Left lung (tissue), 10 donors: Measurements from ENCODE around the gene SLIT3. TPM values are rescaled to one million over a fixed set of nuclear protein-coding genes. Genes with fewer than 3 reads are reported as not detected.

Experiments used
- ATAC-seq: fragments of 200-7000 bp; cut with Tn5 transposase; one replicate; pipeline ENCODE4 v1.9.1; 2020; ENCODE audit warnings: moderate library complexity
- DNase-seq, 4 donors: peaks; one replicate each; pipeline ENCODE4 v3.0.0-alpha.2; 2013 to 2020
- H3K27ac ChIP-seq, 2 donors: fragments of 200-600 bp; sonication (generic) in 1 of 2; one replicate each; pipeline versions ENCODE4 v1.5.0 to v1.8.0; 2020 to 2021
- H3K27me3 ChIP-seq, 2 donors: fragments of 200-600 bp; sonication (generic) in 1 of 2; one replicate each; pipeline versions ENCODE4 v1.5.0 to v1.8.0; 2020 to 2021
- H3K36me3 ChIP-seq, 2 donors: fragments of 200-600 bp; sonication (generic) in 1 of 2; one replicate each; pipeline versions ENCODE4 v1.5.0 to v1.8.0; 2020 to 2021
- H3K4me1 ChIP-seq, 2 donors: fragments of 200-600 bp; one replicate each; pipeline ENCODE4 v1.8.0; 2021
- H3K4me3 ChIP-seq, 2 donors: fragments of 200-600 bp; sonication (generic) in 1 of 2; one replicate each; pipeline versions ENCODE4 v1.5.0 to v1.8.0; 2020 to 2021; ENCODE audit warnings: mild to moderate bottlenecking in 1 of 2
- H3K9me3 ChIP-seq, 2 donors: fragments of 200-600 bp; sonication (generic) in 1 of 2; one replicate each; pipeline versions ENCODE4 v1.5.0 to v1.8.0; 2020 to 2021
- CTCF ChIP-seq, 2 donors: fragments of 200-600 bp; sonication (generic) in 1 of 2; IDR thresholded peaks; one replicate each; pipeline versions ENCODE4 v1.5.0 to v1.8.0; 2021; ENCODE audit warnings: antibody characterized with exemption in 2 of 2
- intact Hi-C, 2 donors: fragments of 100-400 bp; cut with DNase I; formaldehyde crosslinking; loops; one replicate each; pipeline versions ENCODE4 v1.11.2 to v1.14.2; 2022
- polyA plus RNA-seq, 6 donors: library from polyadenylated mRNA; unstranded; fragments of 120-200 nt; gene quantifications; one replicate each; pipeline ENCODE4 v1.2.1, GENCODE V29; 2013; ENCODE audit not compliant: insufficient read length in 6 of 6
- total RNA-seq, 2 donors: library from RNA; stranded (reverse); fragmentation: NEBNext Ultra II Directional; extraction: Animal tissue kit (Norgen Biotek cat#: 25700); gene quantifications; one replicate each; pipeline ENCODE4 v1.2.1, GENCODE V29; 2021
- donor health status: DM: no; HTN: yes; CAD: no.
- donor health status: DM: no; HTN: no; CAD: no.

SLIT3 gene
- total and polyA plus RNA-seq, 8 donors = 37.6 to 77.1 (median 45.9) TPM

GRCh38 chr5:169088028-169088725, 212.8 kb downstream of the SLIT3 start:
- no peak overlapping the region for H3K27ac ChIP-seq
- no peak for ATAC-seq
- TF ChIP-seq CTCF (IDR thresholded peaks at IDR 0.05) = no peak
- no peaks in the 10 kb centered on the region for H3K36me3 ChIP-seq
- H3K4me3 ChIP-seq = no peak overlapping the region
- H3K9me3 ChIP-seq = peaks cover 0 to 4% of the 10 kb centered on the region in 2 donors
- intact Hi-C loops = no loop called here
- H3K27me3 ChIP-seq = no peaks in the 10 kb centered on the region
- no peaks in the 10 kb centered on the region for H3K4me1 ChIP-seq
- DNase-seq = no peak

- no peaks in the 10 kb centered on the region for H3K4me1 ChIP-seq
- H3K27ac ChIP-seq = no peak overlapping the region
- intact Hi-C loops = no loop called here
- TF ChIP-seq CTCF (IDR thresholded peaks at IDR 0.05) = no peak
- no peak overlapping the region for H3K4me3 ChIP-seq
- no peaks in the 10 kb centered on the region for H3K36me3 ChIP-seq
- H3K9me3 ChIP-seq = peaks cover 0 to 2% of the 10 kb centered on the region in 2 donors
- DNase-seq = no peak
- ATAC-seq = no peak
- H3K27me3 ChIP-seq = no peaks in the 10 kb centered on the region
Measured at GRCh38 chr5:169085636-169086035, 215.3 kb downstream of the SLIT3 start.

GRCh38 chr5:169085212-169085611, 215.7 kb downstream of the SLIT3 start:
- ATAC-seq = no peak
- no peaks in the 10 kb centered on the region for H3K4me1 ChIP-seq

GRCh38 chr5:169084775-169085174, 216.2 kb downstream of the SLIT3 start:
- no peaks in the 10 kb centered on the region for H3K4me1 ChIP-seq
- H3K36me3 ChIP-seq = no peaks in the 10 kb centered on the region
- no peaks in the 10 kb centered on the region for H3K9me3 ChIP-seq
- no peak for ATAC-seq
- intact Hi-C loops = no loop called here
- no peak for DNase-seq
- H3K27ac ChIP-seq = no peak overlapping the region
- no peak overlapping the region for H3K4me3 ChIP-seq
- no peak for TF ChIP-seq CTCF (IDR thresholded peaks at IDR 0.05)
- no peaks in the 10 kb centered on the region for H3K27me3 ChIP-seq

More at GRCh38 chr5:169085212-169085611, 215.7 kb downstream of the SLIT3 start:
- Histone ChIP-seq H3K4me3 (no peak overlapping the region), H3K9me3 (no peaks in the 10 kb centered on the region), H3K36me3 (no peaks in the 10 kb centered on the region), H3K27me3 (no peaks in the 10 kb centered on the region), H3K27ac (no peak overlapping the region)
- no peak for TF ChIP-seq CTCF (IDR thresholded peaks at IDR 0.05)
- intact Hi-C loops = no loop called here
- DNase-seq = no peak

GRCh38 chr5:169083394-169084018, 217.4 kb downstream of the SLIT3 start:
- no peak for DNase-seq
- no peaks in the 10 kb centered on the region for H3K9me3 ChIP-seq
- H3K4me3 ChIP-seq = no peak overlapping the region
- TF ChIP-seq CTCF (IDR thresholded peaks at IDR 0.05) = no peak
- no peak overlapping the region for H3K27ac ChIP-seq
- no peak for ATAC-seq
- no peaks in the 10 kb centered on the region for H3K4me1 ChIP-seq
- H3K36me3 ChIP-seq = no peaks in the 10 kb centered on the region
- no peaks in the 10 kb centered on the region for H3K27me3 ChIP-seq
- intact Hi-C loops = no loop called here
